NCI-H82 (cell line): ENCODE results near the gene CD46.
"Not testable (repeated sequence)": the region's sequence is repeated elsewhere in the genome, so short reads cannot be mapped to it uniquely, and the experiment has no call there.

Source experiments
- DNase-seq: peaks from one replicate; lab custom pipeline; 2025; lab: John Stamatoyannopoulos, UW

Gene CD46

DNA sequence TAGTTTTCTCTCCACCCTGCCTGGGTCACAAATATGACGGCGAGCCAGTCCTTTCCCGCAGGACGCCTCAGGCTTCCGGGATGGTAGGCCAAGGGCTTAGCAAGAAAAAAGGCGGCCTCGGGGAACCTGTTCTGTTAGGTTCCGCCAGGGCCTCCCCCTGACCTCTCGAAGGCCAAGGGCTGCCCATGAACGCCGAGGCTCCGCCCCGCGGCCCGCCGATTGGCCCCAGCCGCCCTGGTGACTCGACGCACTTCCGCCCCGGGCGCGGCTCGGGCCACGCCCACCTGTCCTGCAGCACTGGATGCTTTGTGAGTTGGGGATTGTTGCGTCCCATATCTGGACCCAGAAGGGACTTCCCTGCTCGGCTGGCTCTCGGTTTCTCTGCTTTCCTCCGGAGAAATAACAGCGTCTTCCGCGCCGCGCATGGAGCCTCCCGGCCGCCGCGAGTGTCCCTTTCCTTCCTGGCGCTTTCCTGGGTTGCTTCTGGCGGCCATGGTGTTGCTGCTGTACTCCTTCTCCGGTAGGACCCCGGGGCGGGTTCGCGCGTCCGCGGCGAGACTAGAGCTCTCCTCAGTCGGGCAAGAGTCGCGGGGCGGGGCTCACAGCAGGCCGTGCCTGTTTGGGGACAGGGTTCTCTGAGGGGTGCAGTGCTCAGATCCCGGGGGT, at the start of gene CD46:
CD46 (plus strand) TSS at position 265 of the 666 bp plus-strand sequence; CDS start at position 424, 159 bp downstream.
- DNase-seq: peak; percentile 99

DNA sequence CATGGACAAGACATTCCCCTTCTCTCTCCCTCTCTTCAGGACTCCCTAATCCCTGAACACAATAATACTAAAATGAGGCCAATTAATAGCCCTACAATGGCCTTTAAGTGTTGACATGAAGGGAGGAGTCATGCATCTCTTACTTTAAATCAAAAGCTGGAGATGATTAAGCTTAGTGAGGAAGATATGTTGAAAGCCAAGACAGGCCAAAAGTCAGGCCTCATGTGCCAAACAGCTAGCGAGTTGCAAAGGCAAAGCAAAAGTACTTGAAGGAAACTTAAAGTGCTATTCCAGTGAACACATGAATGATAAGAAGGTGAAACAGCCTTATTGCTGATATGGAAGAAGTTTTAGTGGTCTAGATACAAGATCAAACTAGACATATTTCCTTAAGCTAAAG, 49.5 kb upstream of the CD46 start:
- peak; percentile 38 for DNase-seq

DNA sequence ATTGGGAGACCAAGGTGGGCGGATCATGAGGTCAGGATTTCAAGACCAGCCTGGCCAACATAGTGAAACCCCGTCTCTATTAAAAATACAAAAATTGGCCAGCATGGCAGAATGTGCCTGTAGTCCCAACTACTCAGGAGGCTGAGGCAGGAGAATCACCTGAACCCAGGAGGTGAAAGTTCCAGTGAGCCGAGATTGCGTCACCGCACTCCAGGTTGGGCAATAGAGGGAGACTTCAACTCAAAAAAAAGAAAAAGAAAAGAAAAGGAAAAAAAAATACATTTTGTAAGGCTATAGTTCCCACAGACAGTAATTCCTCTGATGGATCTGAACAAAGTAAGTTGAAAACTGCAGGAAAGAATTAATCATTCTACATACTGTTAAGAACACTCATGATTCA, 48.1 kb upstream of the CD46 start:
- no peak for DNase-seq

DNA sequence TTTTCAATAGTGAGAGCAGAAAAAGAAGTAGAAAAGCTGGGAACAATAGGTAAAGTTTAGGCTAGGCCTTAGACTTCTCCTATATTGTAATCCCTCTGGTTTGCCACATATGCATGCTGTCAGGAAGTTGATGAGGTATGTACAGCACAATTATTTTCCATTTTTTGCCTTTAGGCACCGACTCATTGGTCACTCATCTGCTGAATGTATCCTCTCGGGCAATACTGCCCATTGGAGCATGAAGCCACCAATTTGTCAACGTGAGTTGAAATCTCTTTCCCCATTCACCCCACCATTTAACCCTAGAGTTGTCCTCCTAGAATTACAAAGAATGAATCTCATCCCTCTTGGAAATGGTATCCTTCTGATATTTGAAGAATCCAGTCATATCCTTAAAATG, 43.9 kb upstream of the CD46 start:
- DNase-seq: not testable (repeated sequence)

- peak; percentile 48 for DNase-seq
Observed at GRCh38 chr1:207711285-207711684, 40.6 kb upstream of the CD46 start.

GRCh38 chr1:207712701-207713100, 39.2 kb upstream of the CD46 start:
- DNase-seq: peak; percentile 90

GRCh38 chr1:207713529-207713928, 38.3 kb upstream of the CD46 start:
- DNase-seq: peak; percentile 39

- DNase-seq: no peak
Observed at GRCh38 chr1:207719234-207719633, 32.6 kb upstream of the CD46 start.

GRCh38 chr1:207728200-207728858, 23.5 kb upstream of the CD46 start:
- not testable (repeated sequence) for DNase-seq

GRCh38 chr1:207737503-207738157, 14.2 kb upstream of the CD46 start:
- DNase-seq: not testable (repeated sequence)

DNA sequence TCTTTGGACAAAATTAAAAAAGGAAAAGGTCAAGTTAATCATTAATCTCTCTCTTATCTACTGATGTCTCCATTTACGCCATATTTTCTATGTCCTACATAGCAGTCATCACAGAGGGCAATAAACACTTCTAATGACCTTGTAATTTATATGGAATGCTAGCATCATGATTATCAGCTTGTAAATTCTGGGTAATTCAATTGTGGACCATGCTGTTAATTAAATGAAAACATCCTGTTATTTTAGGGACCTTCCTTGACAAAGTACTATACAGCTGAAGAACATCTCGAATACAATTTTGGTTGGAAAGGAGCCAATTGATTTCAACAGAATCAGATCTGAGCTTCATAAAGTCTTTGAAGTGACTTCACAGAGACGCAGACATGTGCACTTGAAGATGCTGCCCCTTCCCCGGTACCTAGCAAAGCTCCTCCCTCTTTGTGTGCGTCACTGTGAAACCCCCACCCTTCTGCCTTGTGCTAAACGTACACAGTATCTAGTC, 13.6 kb upstream of the CD46 start:
- peak; percentile 29 for DNase-seq

DNA sequence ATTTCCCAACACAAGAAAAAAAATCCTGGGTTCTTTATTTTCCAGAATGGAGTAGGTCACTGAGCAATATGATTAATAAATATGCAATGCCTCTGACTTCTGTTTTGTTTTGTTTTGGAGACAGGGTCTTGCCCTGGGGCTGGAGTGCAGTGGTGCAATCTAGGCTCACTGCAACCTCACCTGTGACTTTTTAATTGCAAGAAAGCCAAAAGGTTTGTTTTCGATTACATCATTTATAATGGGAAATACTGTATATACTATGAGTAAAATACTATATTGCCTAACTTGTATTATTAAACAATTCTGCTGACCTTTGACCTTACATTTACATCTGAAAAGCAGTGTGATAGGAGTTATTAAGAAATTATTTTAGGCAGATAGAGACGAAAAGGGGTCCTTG, 11.6 kb upstream of the CD46 start:
- DNase-seq: no peak

- DNase-seq: no peak
Observed at GRCh38 chr1:207742850-207743555, 8.9 kb upstream of the CD46 start.

DNA sequence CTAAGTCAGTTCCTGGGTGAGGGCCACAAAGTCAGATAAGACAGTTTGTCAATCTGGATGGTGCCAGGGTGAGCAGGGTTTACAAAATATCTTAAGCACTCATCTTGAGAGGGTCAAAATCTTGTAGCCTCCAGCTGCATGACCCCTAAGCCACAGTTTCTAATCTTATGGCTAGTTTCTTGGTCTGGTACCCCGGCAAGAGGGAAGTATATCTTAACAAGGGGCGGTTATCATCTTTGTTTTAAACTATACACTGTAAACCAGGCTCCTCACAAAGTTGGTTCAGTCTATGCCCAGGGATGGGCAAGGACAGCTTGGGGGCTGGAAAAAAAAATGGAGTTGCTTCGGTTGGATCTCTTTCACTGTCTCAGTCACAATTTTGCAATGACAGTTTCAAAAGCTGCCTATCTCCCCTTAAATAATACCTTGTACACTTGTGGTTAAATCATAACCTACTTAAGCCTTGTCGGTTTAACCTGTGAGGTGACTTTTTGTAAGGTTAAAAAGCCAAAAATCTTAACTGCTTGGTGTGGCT, 7.8 kb upstream of the CD46 start:
- DNase-seq: no peak

DNA sequence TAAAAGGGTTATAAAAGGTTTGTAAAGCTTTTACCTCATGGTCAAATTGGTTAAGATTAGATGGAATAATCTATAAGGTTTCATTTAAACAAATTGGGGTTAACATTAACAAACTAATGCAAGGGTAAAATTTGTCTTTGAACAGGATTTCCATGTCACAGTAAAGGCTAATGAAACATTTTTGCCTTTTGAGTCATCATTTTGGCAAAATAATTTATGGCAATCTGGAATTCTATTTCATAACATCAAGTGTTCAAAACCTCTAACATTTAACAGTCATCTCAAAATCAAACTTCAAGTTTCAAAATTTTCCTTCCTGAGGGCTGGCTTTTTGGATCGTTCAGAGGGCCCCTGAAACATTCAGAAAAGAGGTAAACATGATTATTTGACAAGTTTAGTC, 6.6 kb upstream of the CD46 start:
- DNase-seq: no peak

DNA sequence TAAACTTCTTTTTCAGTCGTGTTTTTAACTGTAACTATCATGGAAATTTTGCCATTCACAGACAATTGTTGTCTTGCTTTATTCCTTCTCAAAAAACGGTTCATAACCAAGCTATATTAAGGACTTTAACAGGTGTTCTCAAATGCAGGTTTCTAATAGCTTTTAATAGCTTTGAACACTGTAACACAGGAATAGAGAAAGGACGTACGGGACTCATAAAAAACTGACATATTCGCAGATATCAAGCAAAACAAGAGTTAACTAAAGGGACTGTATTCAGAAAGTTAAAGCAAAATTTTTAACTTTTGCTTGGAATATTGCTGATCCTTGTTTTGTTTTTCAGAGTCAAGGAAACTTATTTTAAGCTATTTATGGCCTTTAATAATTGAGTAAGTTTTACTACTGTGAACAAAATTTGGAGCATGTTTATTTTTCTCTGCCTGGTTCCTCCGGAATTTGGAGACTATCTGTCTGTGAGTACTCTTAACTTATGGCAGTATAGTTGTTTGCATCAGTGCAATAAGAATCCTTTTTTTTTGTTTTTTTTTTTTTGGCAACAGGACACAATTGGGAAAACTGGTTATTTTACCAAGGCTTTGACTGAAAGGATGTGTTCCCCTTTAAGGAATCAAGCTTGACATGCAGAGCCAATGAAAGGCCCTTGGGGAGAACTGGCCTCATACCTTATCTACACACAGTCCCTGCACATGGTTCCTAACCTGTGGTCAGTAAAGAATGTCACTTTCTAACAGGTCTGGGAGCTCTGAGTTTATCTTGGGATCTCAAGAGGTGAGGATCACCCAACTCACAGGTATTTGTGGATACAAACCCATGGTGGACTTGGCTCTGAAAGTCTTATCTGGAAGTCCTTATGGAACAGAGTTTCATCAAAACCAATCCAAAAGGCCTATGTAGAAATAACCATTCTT, 5.8 kb upstream of the CD46 start:
- DNase-seq: no peak

GRCh38 chr1:207747627-207748492, 4.0 kb upstream of the CD46 start:
- DNase-seq: no peak

DNA sequence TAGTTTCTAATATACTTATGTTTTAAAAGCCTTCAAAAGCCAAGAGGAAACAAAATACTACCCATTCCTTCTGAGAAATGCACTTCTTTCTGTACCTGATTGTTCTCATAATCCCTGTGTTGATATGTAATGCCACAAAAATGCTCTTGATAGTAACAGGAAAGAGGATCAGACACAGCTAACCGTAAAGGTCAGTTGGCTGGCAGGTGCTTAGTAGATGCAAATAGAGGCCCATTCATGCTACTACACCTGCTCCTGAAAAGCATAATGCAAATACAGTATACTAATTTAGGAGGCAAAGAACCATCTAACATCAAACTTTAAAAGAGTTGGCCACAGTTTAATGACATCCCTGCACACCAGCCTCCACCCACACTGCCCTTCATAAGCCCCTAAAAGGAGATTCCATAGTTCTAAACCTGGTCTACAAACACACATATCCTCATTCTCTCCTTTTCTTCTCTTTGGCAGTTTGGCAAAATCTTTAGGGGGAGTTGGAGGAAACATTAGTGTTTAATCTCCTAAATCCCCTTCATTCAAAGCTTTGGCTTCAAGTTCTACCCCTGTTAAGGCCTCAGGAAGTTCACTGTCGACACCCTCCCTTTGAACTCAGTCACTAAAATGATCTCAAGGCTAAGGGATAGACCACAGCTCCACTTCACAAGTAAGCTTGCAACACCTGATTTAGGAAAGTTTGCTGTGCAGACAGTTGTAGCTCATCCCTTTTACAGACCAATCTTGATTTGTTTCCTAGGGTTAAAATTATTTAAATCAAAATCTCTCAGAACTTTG, 2.9 kb upstream of the CD46 start:
- peak; percentile 57 for DNase-seq

- no peak for DNase-seq
Observed at GRCh38 chr1:207750631-207751305, 1.1 kb upstream of the CD46 start.
